Stimulated activated CD8-positive, alpha-beta memory T cell treated with anti-CD3 and anti-CD28 coated beads, Interleukin-15, amount 100 ng/mL, for 1 hour (primary cell): ENCODE results near the gene CHI3L2.
A peak's percentile ranks its signal among the peaks of the same experiment; 100 is the strongest.
"Not testable (repeated sequence)": the region's sequence is repeated elsewhere in the genome, so short reads cannot be mapped to it uniquely, and the experiment has no call there.

ENCODE experiments used
- DNase-seq: peaks from one replicate; pipeline ENCODE4 v3.0.0-alpha.2; 2020; ENCODE audit warnings: low read depth

The CHI3L2 gene

DNA sequence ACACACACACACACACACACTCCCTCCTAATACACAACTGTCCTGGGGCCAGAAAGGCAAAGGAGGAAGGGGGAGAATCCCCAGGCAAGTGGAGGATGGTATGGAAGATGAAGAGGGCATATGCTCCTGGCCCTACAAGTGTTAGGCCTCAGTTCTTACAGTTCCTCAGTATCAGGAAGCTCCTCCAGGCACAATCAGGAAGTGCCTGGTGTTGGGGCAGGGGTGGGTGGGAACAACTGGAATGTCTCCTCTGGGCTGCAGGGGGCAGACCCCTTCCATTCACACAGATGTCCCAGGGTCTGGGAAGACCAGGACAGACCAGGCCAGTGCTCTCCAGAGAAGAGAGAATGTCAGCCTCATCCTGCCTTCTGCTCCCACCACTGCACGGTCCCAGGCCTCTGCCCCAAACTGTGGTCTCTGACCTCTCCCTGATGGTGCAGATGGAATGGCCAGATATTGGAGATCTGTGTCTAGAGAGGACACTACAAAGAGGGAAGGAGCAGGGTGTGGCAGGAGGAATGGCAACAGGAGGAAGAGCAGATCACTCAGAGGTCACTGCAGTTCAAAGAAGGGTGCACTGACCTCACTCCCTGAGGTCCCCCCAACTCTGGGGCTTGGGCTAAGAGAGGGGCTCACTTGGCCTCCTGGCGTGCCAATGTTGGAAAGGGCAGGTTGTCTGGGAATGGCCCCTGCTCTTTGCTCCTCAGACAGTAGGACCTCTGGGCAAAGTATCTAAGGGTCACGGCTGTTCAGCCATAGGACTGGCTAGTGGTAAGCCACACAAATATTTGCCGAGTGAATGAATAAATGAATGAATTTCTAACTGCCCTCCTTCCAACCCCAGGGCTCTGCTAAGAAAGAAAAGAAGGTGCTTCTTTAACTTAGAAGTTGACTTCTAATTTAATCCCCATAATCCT is 24.5 kb upstream of the CHI3L2 start:
- no peak for DNase-seq

GRCh38 chr1:111203681-111204200 is 23.8 kb upstream of the CHI3L2 start:
- peak; percentile 69 for DNase-seq

DNA sequence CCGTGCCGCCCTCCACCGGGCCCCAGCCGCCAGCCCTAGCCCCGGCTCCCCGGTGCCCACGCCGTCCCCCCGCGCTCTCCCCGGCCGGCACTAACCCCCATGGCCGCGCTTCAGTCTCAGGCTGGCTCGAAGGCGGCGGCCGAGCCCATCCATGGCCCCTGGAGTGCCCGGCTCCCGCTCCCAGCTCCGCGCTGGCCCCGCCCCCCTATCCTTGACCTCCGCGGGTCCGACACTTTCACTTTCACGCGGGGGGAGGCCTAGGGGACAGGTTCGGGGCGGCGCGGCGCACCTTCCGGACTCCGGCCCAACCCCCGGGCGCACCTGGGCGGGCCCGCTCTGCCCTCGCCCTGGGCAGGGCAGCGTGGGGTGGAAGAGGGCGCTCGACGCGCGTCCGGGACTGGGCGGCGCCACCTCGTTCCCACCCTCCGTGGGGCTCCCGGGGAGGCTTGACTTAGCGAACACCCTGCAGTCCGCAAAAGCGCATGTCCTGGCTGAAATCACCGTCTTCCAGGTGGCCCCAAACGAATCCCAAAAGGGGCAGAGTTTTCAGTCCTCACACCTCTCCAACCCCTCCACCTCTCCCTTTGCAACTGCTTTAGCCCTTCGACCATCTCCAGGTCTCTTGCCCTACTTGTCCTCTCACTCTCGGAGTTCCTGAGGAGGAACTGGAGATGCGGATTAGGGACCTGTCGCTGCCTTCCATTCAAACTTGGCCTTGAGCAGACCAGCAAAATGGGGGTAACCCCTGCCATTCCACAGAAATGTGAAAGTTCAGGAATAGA is 23.1 kb upstream of the CHI3L2 start:
- peak; percentile 51 for DNase-seq

GRCh38 chr1:111204983-111205713 is 22.4 kb upstream of the CHI3L2 start:
- DNase-seq = no peak

- DNase-seq = no peak
Observed at GRCh38 chr1:111205714-111206050, 21.8 kb upstream of the CHI3L2 start.

- no peak for DNase-seq
Observed at GRCh38 chr1:111208921-111209320, 18.6 kb upstream of the CHI3L2 start.

DNA sequence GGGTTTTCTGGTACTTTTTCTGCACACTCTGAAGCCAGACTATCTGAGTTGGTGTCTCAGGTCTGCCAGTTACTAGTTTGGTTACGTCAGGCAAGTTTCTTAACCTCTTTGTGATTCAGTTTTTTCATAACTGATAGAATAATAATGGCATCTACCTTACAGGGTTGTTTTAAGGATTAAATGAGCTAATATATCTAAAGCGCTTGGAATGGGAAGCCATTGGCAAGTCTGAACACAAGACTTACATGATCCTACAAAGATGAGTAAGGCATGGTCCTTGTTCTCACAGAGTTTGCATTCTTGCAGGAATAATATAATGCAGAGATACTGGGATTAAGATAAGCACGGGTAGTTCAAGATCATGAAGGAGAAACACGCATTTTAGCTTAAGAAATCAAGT is 17.9 kb upstream of the CHI3L2 start:
- DNase-seq = no peak

- no peak for DNase-seq
Observed at GRCh38 chr1:111211921-111212320, 15.6 kb upstream of the CHI3L2 start.

GRCh38 chr1:111212634-111213335 is 14.7 kb upstream of the CHI3L2 start:
- DNase-seq = no peak

DNA sequence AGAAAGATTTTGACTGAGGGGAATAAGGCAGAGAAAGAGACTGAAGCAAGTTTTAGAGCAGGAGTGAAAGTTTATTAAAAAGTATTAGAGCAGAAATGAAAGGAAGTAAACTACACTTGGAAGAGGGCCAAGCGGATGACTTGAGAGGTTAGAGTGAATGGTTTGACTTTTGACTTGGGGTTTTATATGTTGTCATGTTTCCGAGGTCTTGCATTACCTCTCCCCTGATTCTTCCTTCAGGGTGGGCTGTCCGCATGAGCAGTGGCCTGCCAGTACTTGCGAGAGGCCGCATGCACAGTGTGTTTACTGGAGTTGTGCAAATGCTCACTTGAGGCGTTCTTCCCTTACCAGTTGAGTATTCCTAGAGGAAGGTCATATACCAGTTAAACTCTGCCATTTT is 14.1 kb upstream of the CHI3L2 start:
- DNase-seq = no peak

GRCh38 chr1:111214074-111214801 is 13.3 kb upstream of the CHI3L2 start:
- no peak for DNase-seq

GRCh38 chr1:111214884-111215283 is 12.6 kb upstream of the CHI3L2 start:
- peak; percentile 57 for DNase-seq

- DNase-seq = not testable (repeated sequence)
Observed at GRCh38 chr1:111215285-111215684, 12.2 kb upstream of the CHI3L2 start.

GRCh38 chr1:111216751-111217150 is 10.8 kb upstream of the CHI3L2 start:
- no peak for DNase-seq

DNA sequence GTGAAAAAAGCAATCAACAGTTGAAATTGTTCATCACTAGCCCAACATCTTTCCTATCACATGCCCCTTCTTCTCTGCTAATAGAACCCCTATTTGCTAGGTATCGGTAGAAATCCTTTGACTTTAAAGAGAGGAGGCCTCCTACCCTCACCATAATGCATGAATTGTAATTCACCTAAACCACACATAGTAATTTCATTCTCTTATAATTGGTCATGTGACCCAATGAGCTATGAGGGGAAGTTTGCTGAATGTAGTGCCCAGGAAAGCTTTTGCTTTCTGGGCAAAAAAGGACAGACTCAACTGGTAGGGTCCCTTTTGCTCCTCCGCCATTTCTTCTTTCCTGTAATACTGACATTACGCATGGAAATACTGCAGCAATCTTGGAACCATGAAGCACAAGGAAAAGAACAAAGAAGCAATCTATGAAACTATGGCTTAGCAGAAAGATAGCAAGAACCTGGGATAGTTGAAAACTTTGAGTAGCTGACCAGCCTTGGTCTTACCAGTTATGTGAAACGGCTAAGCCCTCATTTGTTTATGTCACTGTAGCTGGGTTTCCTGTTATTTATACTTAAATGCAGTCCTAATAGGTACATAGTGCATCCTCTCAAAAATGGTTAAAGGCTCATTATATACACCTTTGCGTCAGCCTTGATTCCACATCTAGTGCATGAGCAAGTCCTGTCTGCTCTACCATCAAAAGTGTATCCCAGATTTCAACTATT is 10.2 kb upstream of the CHI3L2 start:
- DNase-seq = no peak

DNA sequence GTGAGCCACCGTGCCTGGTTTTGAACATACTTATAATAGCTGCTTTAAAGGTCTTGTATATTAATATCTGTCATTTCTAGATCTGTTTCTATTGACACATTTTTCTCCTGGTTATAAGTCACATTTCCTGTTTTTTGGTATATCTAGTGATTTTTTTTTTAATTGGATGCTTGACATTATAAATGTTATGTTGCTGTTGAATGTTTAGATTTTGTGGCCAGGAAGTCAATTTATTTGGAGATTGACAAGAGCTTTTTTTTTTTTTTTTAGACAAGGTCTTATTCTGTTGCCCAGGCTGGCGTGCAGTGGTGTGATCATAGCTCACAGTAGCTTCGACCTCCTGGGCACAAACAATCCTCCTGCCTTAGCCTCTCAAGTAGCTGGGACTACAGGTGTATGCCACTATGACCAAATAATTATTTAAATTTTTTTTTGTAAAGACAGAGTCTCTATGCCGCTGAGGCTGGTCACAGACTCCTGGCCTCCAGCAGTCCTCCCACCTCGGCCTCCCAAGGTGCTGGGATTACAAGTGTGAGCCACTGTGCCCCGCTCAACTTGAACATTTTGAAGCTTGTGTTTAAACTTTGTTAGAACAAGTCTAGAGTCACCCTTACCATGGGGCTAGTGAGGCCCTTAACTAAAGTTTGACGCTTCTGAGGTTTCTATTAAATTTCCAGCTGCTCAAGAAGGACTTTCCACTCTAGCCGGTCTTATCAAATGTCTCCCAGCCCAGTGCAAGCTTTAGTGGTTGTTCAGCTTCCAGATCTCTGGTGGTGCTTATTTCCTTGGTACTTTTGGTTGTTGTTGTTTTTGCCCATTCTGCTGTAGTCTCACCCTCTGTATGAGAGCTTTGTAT is 8.6 kb upstream of the CHI3L2 start:
- no peak for DNase-seq

- DNase-seq = no peak
Observed at GRCh38 chr1:111219557-111220286, 7.8 kb upstream of the CHI3L2 start.

- DNase-seq = no peak
Observed at GRCh38 chr1:111220302-111220890, 7.1 kb upstream of the CHI3L2 start.
